Measurements from ENCODE around the gene CACYBP.

GRCh38 chr1:174954073-174954460, 45.7 kb upstream of the CACYBP start:
- TF ChIP-seq POLR2A (IDR thresholded peaks at IDR 0.05; ENCODE audit: low read depth, low read length) (no peak), CTCF (IDR thresholded peaks at IDR 0.05; ENCODE audit: extremely low read depth in 1 of 2, insufficient read depth in 1 of 2, low read depth in 1 of 2, low read length in 2 of 2) (no peak), MAX (IDR thresholded peaks at IDR 0.05; ENCODE audit: insufficient read depth, insufficient read length) (no peak), POLR2AphosphoS5 (IDR thresholded peaks at IDR 0.05; ENCODE audit: insufficient read depth, low read depth, low read length) (no peak)
